K562 treated with DMSO at 1 percent for 48 hours (cell line): ENCODE data around the gene KCNH1. TPM values are rescaled to one million over a fixed set of nuclear protein-coding genes. Genes with fewer than 3 reads are reported as not detected.

Experiments
- total RNA-seq: library from RNA; unstranded; fragments of 300-600 nt; gene quantifications from 2 replicates; pipeline ENCODE4 v1.2.3, GENCODE V29; 2022; ENCODE audit warnings: low replicate concordance; ENCODE audit errors: extremely low read depth

KCNH1 gene
- not detected in 2 replicates for total RNA-seq

GRCh38 chr1:211133836-211134669 lies at the start of gene KCNH1:
Gene KCNH1 (minus strand): TSS chr1:211134148. CDS start chr1:211133945, 203 bp downstream.

Other genes starting within 250 kb of the KCNH1 start
- not detected in 2 replicates for gene RCOR3, start 125.2 kb upstream of the KCNH1 start, total RNA-seq
- gene TRAF5, start 192.7 kb upstream of the KCNH1 start, total RNA-seq = not detected in 2 replicates